ENCODE results near the gene PADI4.

PADI4 gene

DNA sequence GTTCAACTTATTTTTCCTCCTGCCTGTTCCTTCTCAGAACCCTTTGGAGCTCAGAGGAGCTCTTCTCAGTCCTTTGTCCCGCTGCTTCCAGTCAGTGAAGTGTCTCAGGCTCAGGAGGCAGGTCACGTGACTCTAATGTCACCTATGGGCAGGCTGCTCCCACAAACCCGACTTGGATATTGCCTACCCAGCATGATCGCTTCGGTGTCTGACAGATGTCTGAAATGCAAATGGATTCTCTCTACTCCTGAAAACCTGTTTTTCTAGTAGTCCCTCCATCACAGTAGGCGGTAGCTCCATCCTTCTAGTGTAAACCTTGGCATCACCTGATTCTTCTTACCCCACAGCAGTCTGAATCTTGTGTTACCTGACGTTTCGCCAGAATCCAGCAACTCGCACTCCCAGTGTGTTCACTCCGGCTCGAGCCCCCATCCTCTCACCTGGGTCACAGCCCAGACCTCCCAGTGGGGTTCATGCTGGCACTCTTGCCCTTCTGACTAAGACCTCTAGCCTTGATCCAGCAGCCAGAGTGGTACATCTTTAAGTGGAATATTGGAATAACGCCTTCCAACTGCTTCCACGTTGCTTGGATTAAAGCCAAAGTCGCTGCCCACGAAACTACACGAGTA, 69.4 kb downstream of the PADI4 start:
- POLR2A ChIA-PET: no interaction called here

DNA sequence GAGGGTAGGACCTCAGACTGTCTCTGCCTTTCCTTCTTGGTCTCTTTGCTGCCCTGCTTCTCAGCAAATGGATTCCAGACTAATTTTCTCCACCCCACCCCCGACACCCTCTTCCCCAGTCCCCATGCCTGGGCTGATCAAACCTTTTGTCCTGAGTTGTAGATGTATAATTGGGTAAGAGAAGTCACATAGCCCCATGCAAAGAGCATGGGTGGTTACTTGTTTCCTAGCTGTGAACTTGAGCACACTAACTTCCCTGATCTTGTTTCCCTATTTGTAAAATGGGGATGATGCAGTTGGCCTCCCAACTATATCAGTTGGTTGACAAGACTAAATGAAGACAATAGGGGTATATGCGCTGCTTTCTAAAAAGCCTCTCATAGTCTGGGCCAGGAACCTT, 73.2 kb downstream of the PADI4 start:
- no peak overlapping the region for H3K27ac ChIP-seq (ENCODE audit: extremely low read depth, low read depth, low read length)
- H3K36me3 ChIP-seq (ENCODE audit: control insufficient read depth in 2 of 2, insufficient read depth in 1 of 2, low read length in 2 of 2): no peaks in the 10 kb centered on the region
- TF ChIP-seq, protein P1, sequence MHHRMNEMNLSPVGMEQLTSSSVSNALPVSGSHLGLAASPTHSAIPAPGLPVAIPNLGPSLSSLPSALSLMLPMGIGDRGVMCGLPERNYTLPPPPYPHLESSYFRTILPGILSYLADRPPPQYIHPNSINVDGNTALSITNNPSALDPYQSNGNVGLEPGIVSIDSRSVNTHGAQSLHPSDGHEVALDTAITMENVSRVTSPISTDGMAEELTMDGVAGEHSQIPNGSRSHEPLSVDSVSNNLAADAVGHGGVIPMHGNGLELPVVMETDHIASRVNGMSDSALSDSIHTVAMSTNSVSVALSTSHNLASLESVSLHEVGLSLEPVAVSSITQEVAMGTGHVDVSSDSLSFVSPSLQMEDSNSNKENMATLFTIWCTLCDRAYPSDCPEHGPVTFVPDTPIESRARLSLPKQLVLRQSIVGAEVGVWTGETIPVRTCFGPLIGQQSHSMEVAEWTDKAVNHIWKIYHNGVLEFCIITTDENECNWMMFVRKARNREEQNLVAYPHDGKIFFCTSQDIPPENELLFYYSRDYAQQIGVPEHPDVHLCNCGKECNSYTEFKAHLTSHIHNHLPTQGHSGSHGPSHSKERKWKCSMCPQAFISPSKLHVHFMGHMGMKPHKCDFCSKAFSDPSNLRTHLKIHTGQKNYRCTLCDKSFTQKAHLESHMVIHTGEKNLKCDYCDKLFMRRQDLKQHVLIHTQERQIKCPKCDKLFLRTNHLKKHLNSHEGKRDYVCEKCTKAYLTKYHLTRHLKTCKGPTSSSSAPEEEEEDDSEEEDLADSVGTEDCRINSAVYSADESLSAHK (tag by site-specific recombination; IDR thresholded peaks at IDR 0.05): no peak
- TF ChIP-seq ZNF274 (IDR thresholded peaks at IDR 0.05; ENCODE audit: low read length): no peak
- TF ChIP-seq ZNF274 (tag by site-specific recombination; IDR thresholded peaks at IDR 0.05; ENCODE audit: borderline replicate concordance): no peak
- TF ChIP-seq KLF16 (tag by site-specific recombination; IDR thresholded peaks at IDR 0.05): no peak
- no peak for TF ChIP-seq ZNF837 (tag by site-specific recombination; IDR thresholded peaks at IDR 0.05)
- no peak for TF ChIP-seq KLF7 (tag by site-specific recombination; IDR thresholded peaks at IDR 0.05; ENCODE audit: borderline replicate concordance)
- no peak overlapping the region for H3K4me3 ChIP-seq (ENCODE audit: low read depth, low read length)
- no peaks in the 10 kb centered on the region for H3K9me3 ChIP-seq (ENCODE audit: control insufficient read depth, insufficient read depth, low read depth, low read length)
- ChIA-PET POLR2A (interaction anchor here (0.5 kb wide), 1 partner anchor 57 kb away, joined by 5 read pairs; no protein-coding TSS in a partner anchor), CTCF (no interaction called here)
- no peaks in the 10 kb centered on the region for H3K4me1 ChIP-seq (ENCODE audit: control insufficient read depth, insufficient read depth, low read length)

More for the DNA sequence above, 69.4 kb downstream of the PADI4 start:
- CTCF ChIA-PET: interaction anchor here (1.3 to 1.4 kb wide), 2 partner anchors 25 to 41 kb away, joined by 3 to 5 read pairs; no protein-coding TSS in a partner anchor
- Histone ChIP-seq H3K4me3 (ENCODE audit: low read depth, low read length) (no peak overlapping the region), H3K9me3 (ENCODE audit: control insufficient read depth, insufficient read depth, low read depth, low read length) (no peaks in the 10 kb centered on the region), H3K27ac (ENCODE audit: extremely low read depth, low read depth, low read length) (no peak overlapping the region), H3K36me3 (ENCODE audit: control insufficient read depth in 2 of 2, insufficient read depth in 1 of 2, low read length in 2 of 2) (no peaks in the 10 kb centered on the region), H3K4me1 (ENCODE audit: control insufficient read depth, insufficient read depth, low read length) (no peaks in the 10 kb centered on the region)
- TF ChIP-seq, protein P2, sequence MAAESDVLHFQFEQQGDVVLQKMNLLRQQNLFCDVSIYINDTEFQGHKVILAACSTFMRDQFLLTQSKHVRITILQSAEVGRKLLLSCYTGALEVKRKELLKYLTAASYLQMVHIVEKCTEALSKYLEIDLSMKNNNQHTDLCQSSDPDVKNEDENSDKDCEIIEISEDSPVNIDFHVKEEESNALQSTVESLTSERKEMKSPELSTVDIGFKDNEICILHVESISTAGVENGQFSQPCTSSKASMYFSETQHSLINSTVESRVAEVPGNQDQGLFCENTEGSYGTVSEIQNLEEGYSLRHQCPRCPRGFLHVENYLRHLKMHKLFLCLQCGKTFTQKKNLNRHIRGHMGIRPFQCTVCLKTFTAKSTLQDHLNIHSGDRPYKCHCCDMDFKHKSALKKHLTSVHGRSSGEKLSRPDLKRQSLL (tag by site-specific recombination; IDR thresholded peaks at IDR 0.05): no peak
- no peak for TF ChIP-seq ZNF174 (tag by site-specific recombination; IDR thresholded peaks at IDR 0.05)
- TF ChIP-seq, protein P3, sequence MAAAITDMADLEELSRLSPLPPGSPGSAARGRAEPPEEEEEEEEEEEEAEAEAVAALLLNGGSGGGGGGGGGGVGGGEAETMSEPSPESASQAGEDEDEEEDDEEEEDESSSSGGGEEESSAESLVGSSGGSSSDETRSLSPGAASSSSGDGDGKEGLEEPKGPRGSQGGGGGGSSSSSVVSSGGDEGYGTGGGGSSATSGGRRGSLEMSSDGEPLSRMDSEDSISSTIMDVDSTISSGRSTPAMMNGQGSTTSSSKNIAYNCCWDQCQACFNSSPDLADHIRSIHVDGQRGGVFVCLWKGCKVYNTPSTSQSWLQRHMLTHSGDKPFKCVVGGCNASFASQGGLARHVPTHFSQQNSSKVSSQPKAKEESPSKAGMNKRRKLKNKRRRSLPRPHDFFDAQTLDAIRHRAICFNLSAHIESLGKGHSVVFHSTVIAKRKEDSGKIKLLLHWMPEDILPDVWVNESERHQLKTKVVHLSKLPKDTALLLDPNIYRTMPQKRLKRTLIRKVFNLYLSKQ (tag by site-specific recombination; IDR thresholded peaks at IDR 0.05; ENCODE audit: borderline replicate concordance): no peak
- no peak for TF ChIP-seq KLF7 (tag by site-specific recombination; IDR thresholded peaks at IDR 0.05; ENCODE audit: borderline replicate concordance)
- TF ChIP-seq ZNF623 (tag by site-specific recombination; IDR thresholded peaks at IDR 0.05): no peak
- no peak for TF ChIP-seq SP3 (tag by site-specific recombination; IDR thresholded peaks at IDR 0.05)
- TF ChIP-seq ZSCAN16 (tag by site-specific recombination; IDR thresholded peaks at IDR 0.05): no peak

DNA sequence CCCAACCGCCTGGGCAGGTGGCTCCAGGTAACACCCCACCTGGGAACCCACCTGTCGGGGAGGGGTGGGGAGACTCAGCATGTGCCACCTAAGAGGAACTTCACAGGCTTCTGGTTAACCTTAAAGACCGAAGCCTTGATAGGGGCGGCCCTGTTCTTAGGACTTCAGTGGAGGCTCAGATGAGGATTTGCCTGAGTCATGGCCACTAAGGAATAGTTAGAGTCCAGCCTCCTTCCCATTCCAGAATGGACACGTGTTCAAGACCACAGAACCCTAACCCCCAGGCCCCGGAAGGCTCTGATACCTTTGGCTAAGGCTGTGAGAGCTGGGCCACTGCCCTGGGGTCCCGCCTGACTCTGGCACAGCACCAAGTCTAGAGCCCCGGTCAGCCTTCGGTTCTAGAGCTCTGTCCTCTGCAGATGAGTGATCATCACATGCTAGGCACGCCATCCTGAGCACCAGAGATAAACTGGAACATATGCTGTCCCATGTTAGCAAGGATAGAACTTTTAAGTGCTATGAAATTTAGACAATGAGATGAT, 84.3 kb downstream of the PADI4 start:
- no peak overlapping the region for H3K27ac ChIP-seq (ENCODE audit: extremely low read depth, low read depth, low read length)
- no peaks in the 10 kb centered on the region for H3K9me3 ChIP-seq (ENCODE audit: control insufficient read depth, insufficient read depth, low read depth, low read length)
- no peak overlapping the region for H3K4me3 ChIP-seq (ENCODE audit: low read depth, low read length)
- CTCF ChIA-PET: interaction anchor here (0.7 kb wide), 1 partner anchor 28 kb away, joined by 5 read pairs; no protein-coding TSS in a partner anchor
- TF ChIP-seq ZNF544 (tag by site-specific recombination; IDR thresholded peaks at IDR 0.05): no peak
- POLR2A ChIA-PET: no interaction called here
- no peaks in the 10 kb centered on the region for H3K36me3 ChIP-seq (ENCODE audit: control insufficient read depth in 2 of 2, insufficient read depth in 1 of 2, low read length in 2 of 2)
- H3K4me1 ChIP-seq (ENCODE audit: control insufficient read depth, insufficient read depth, low read length): no peaks in the 10 kb centered on the region
